Loucy (cell line): ENCODE results near the gene GP1BA.

Experiments
- H2AFZ ChIP-seq: fragments of 200-600 bp; sonication (generic); 2 replicates; pipeline ENCODE4 v1.6.0; 2016; ENCODE audit warnings: antibody characterized with exemption, mild to moderate bottlenecking, low read length, moderate library complexity
- H3F3A ChIP-seq: fragments of 200-600 bp; 2 replicates; pipeline ENCODE4 v1.6.0; 2016; ENCODE audit warnings: antibody characterized with exemption, low read depth, mild to moderate bottlenecking
- H3K27me3 ChIP-seq: fragments of 200-600 bp; sonication (generic); 2 replicates; pipeline ENCODE4 v1.6.1; 2014; ENCODE audit warnings: low read length, mild to moderate bottlenecking; ENCODE audit not compliant: insufficient read depth, poor library complexity, severe bottlenecking
- H3K36me3 ChIP-seq: fragments of 200-600 bp; sonication (generic); 2 replicates; pipeline ENCODE4 v1.6.1; 2016; ENCODE audit warnings: low read length; ENCODE audit not compliant: insufficient read depth
- H3K4me1 ChIP-seq: fragments of 200-600 bp; sonication (generic); 2 replicates; pipeline ENCODE4 v1.5.1; 2014; ENCODE audit warnings: low read length, mild to moderate bottlenecking; ENCODE audit not compliant: insufficient read depth, poor library complexity, severe bottlenecking
- H3K4me2 ChIP-seq: fragments of 200-600 bp; sonication (generic); 2 replicates; pipeline ENCODE4 v1.6.0; 2014; ENCODE audit warnings: antibody characterized with exemption, low read length, low read depth, mild to moderate bottlenecking; ENCODE audit not compliant: poor library complexity, severe bottlenecking
- H3K4me3 ChIP-seq: fragments of 200-600 bp; sonication (generic); 2 replicates; pipeline ENCODE4 v1.5.1; 2014; ENCODE audit warnings: low read length, mild to moderate bottlenecking, mixed read lengths; ENCODE audit not compliant: poor library complexity, severe bottlenecking
- H3K79me2 ChIP-seq: fragments of 200-600 bp; sonication (generic); 2 replicates; pipeline ENCODE4 v1.6.1; 2014; ENCODE audit warnings: low read length; ENCODE audit not compliant: insufficient read depth
- H3K9ac ChIP-seq: fragments of 200-600 bp; sonication (generic); 2 replicates; pipeline ENCODE4 v1.6.0; 2014; ENCODE audit warnings: mild to moderate bottlenecking, low read depth, low read length, moderate library complexity; ENCODE audit not compliant: poor library complexity, severe bottlenecking
- H3K9me2 ChIP-seq: fragments of 200-600 bp; sonication (generic); replicated peaks from 2 replicates; pipeline ENCODE4 v1.6.1; 2016; ENCODE audit warnings: low read depth, low read length, mixed read lengths
- H3K9me3 ChIP-seq: fragments of 200-600 bp; sonication (generic); 2 replicates; pipeline ENCODE4 v1.6.1; 2014; ENCODE audit warnings: mild to moderate bottlenecking, antibody characterized with exemption, low read length, low read depth; ENCODE audit not compliant: insufficient read depth
- H4K20me1 ChIP-seq: fragments of 200-600 bp; sonication (generic); 2 replicates; pipeline ENCODE4 v1.6.0; 2014; ENCODE audit warnings: antibody characterized with exemption, low read length, mild to moderate bottlenecking; ENCODE audit not compliant: insufficient read depth, poor library complexity, severe bottlenecking
- CTCF ChIP-seq: fragments of 200-600 bp; sonication (generic); conservative IDR thresholded peaks from 2 replicates; pipeline ENCODE4 v1.5.1; 2014; ENCODE audit warnings: mild to moderate bottlenecking, antibody characterized with exemption, low read length
- EZH2phosphoT487 ChIP-seq: fragments of 200-600 bp; IDR thresholded peaks from 2 replicates; pipeline ENCODE4 v1.6.1; 2018; ENCODE audit warnings: antibody characterized with exemption, mild to moderate bottlenecking, moderate library complexity, borderline replicate concordance

GP1BA gene

GRCh38 chr17:4972752-4973151 is 40.7 kb downstream of the GP1BA start:
- H2AFZ ChIP-seq = no peak overlapping the region

GRCh38 chr17:4973256-4974114 is 41.4 kb downstream of the GP1BA start:
- Histone ChIP-seq H3K9ac (no peak overlapping the region), H3K4me3 (no peak overlapping the region), H3K36me3 (peaks cover 3% of the 10 kb centered on the region; the same call in 1 of the 2 replicates), H3K4me1 (peaks cover 15% of the 10 kb centered on the region), H3K79me2 (peaks cover 13% of the 10 kb centered on the region), H2AFZ (no peak overlapping the region), H3F3A (no peaks in the 10 kb centered on the region), H3K4me2 (no peak overlapping the region), H4K20me1 (no peaks in the 10 kb centered on the region), H3K9me2 (no peaks in the 10 kb centered on the region), H3K9me3 (no peaks in the 10 kb centered on the region), H3K27me3 (no peaks in the 10 kb centered on the region)
- TF ChIP-seq CTCF (no peak), EZH2phosphoT487 (no peak)

More at GRCh38 chr17:4972752-4973151, 40.7 kb downstream of the GP1BA start:
- H4K20me1 ChIP-seq = no peaks in the 10 kb centered on the region
- H3K9me2 ChIP-seq = no peaks in the 10 kb centered on the region
- peaks cover 18% of the 10 kb centered on the region for H3K79me2 ChIP-seq
- peaks cover 21% of the 10 kb centered on the region for H3K4me1 ChIP-seq
- H3K4me3 ChIP-seq = no peak overlapping the region
- H3K27me3 ChIP-seq = no peaks in the 10 kb centered on the region
- TF ChIP-seq CTCF = no peak
- no peak for TF ChIP-seq EZH2phosphoT487
- H3K36me3 ChIP-seq = peaks cover 3% of the 10 kb centered on the region; the same call in 1 of the 2 replicates
- no peaks in the 10 kb centered on the region for H3F3A ChIP-seq
- no peaks in the 10 kb centered on the region for H3K9me3 ChIP-seq
- H3K4me2 ChIP-seq = no peak overlapping the region
- no peak overlapping the region for H3K9ac ChIP-seq

GRCh38 chr17:4974115-4974670 is 42.1 kb downstream of the GP1BA start:
- Histone ChIP-seq H4K20me1 (no peaks in the 10 kb centered on the region), H3K4me2 (no peak overlapping the region), H3K4me3 (no peak overlapping the region)

More at GRCh38 chr17:4974115-4974670, 42.1 kb downstream of the GP1BA start:
- Histone ChIP-seq H3K9me3 (no peaks in the 10 kb centered on the region), H3K9ac (no peak overlapping the region), H3K9me2 (no peaks in the 10 kb centered on the region), H3F3A (no peaks in the 10 kb centered on the region), H3K79me2 (peaks cover 6% of the 10 kb centered on the region; the same call in 1 of the 2 replicates), H2AFZ (no peak overlapping the region), H3K27me3 (no peaks in the 10 kb centered on the region), H3K4me1 (peaks cover 8% of the 10 kb centered on the region), H3K36me3 (peaks cover 3% of the 10 kb centered on the region; the same call in 1 of the 2 replicates)
- TF ChIP-seq CTCF (no peak), EZH2phosphoT487 (no peak)
